ENCODE data around the gene ESRRA. TPM values are rescaled to one million over a fixed set of nuclear protein-coding genes. Genes with fewer than 3 reads are reported as not detected.

Gene ESRRA
- total RNA-seq, 3 donors from 2014 or later, result 81.5 to 93.4 (median 89.3) TPM

GRCh38 chr11:64267207-64267945 lies 37.9 kb upstream of the ESRRA start:
- Mint-ChIP-seq H3K4me3 (no peak overlapping the region), H3K27me3 (ENCODE audit: low read depth) (no peaks in the 10 kb centered on the region), H3K4me1 (ENCODE audit: low read depth) (peaks cover 14% of the 10 kb centered on the region), H3K36me3 (ENCODE audit: insufficient read depth) (peaks cover 2% of the 10 kb centered on the region), H3K9me3 (no peaks in the 10 kb centered on the region)
- ATAC-seq (no peak), DNase-seq (no peak)

GRCh38 chr11:64268025-64268892 lies 37.1 kb upstream of the ESRRA start:
- Mint-ChIP-seq H3K9me3 (no peaks in the 10 kb centered on the region), H3K4me1 (ENCODE audit: low read depth) (peaks cover 14% of the 10 kb centered on the region), H3K4me3 (peak overlapping the region; percentile 93), H3K36me3 (ENCODE audit: insufficient read depth) (no peaks in the 10 kb centered on the region), H3K27me3 (ENCODE audit: low read depth) (no peaks in the 10 kb centered on the region)
- no peak for ATAC-seq
- DNase-seq, result no peak

DNA sequence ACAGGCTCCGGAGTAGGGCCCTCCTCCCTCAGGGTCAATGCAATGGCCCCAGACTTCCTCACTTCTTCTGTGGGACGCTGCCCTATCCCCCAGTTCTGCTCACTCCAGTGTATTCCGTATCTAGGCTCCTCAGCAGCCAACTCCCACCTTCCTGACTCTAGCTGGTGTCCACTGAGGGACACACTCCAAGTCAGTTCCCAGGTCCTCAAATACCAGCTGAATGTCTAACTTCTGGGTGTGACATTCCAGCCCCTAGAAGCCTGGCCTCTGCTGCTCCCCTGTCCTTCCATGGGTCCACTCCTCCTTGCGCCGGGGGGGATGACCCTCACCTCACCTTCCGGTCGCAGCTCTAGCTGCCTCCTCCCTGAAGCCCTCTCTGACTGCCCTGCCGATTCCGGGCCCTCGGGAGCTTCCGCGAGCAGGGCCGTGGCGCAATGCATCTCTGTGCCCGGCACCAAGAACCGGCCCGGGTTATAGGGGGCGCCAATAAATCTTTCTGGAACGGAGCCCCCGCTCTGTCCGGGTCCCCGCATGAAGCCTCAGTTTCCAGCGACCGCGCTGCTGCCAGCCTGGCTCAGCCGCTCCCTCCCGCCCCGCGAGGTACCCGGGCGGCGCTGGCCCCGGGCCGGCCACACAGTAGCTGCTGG lies 36.3 kb upstream of the ESRRA start:
- no peak for DNase-seq
- H3K4me1 Mint-ChIP-seq (ENCODE audit: low read depth), result peaks cover 14% of the 10 kb centered on the region
- peak overlapping the region; percentile 93 for H3K4me3 Mint-ChIP-seq
- H3K9me3 Mint-ChIP-seq, result no peaks in the 10 kb centered on the region
- H3K36me3 Mint-ChIP-seq (ENCODE audit: insufficient read depth), result no peaks in the 10 kb centered on the region
- ATAC-seq, result peak; percentile 5 to 7
- no peaks in the 10 kb centered on the region for H3K27me3 Mint-ChIP-seq (ENCODE audit: low read depth)

DNA sequence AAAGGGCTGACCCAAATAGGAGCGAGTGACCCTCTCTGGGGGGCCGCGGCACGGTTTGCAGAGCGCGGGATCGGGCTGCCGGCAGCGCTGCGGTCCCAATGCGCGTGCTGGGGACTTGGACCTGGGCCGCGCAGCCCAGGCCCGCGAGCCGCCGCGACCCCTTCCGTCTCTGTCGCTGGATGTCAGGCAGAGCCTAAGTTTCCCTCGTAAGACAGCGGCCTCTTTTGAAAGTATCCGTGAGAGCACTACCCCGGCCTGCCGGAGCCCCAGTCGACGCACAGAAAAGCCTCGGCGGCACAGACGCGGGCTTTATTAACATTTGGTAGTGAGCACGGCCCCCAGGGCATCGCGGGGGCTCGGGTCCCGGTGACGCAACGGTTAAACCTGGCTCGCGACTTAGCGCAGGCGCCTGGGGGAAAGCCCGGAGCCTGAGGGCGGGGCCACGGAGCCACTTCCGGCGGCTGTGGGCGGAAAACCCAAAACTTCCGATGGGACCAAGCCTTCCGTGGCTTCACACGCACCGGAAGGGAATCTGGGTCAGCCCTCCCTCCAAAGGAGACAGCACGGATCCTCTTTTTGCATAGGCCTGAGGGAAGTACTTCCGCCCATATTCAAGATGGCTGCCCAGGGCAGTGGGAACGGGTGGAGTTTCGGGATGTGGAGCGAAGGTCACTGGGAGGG lies 35.6 kb upstream of the ESRRA start:
- H3K4me1 Mint-ChIP-seq (ENCODE audit: low read depth), result peaks cover 14% of the 10 kb centered on the region
- ATAC-seq, result peak; percentile 83 to 85
- peak; percentile 97 for DNase-seq
- H3K27me3 Mint-ChIP-seq (ENCODE audit: low read depth), result no peaks in the 10 kb centered on the region
- no peaks in the 10 kb centered on the region for H3K9me3 Mint-ChIP-seq
- H3K36me3 Mint-ChIP-seq (ENCODE audit: insufficient read depth), result no peaks in the 10 kb centered on the region
- peak overlapping the region; percentile 93 for H3K4me3 Mint-ChIP-seq

DNA sequence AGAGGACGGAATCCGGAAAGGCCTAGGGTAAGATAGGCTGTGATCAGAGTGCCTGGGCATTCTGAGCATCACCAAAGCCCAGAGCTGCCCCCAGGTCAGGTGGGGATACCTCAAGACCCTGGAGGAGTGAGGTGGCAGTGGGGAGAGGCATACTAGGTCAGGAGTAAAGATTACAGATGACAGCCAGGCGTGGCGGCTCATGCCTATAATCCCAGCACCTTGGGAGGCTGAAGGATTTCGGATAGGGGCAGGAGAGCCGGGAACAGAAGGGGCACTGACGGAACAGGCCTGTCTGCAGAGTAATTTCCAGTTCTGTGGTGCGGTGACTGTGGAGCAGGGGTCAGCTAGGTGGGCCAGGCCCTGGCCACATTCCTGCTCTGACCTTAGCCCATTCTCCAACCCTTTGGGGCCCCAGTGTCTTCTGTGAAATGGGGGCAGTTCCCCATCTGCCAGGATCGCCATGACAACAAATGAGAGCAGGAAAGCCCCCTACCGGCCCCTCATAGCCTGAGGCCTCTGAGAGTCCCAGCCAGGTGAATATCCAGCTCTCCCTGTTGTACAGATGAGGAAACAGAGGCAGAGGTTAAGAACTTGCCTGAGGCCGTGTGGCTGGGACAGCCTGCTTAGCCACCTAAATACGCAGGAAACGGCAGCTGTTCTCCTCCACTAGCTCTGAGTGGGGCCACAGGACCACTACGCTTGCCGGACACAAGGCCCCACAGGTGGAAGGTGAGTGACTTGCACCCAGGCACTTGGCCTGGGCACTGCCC lies 30.1 kb upstream of the ESRRA start:
- H3K27me3 Mint-ChIP-seq (ENCODE audit: low read depth), result no peaks in the 10 kb centered on the region
- no peaks in the 10 kb centered on the region for H3K9me3 Mint-ChIP-seq
- H3K36me3 Mint-ChIP-seq (ENCODE audit: insufficient read depth), result peaks cover 4% of the 10 kb centered on the region
- ATAC-seq (no peak), DNase-seq (no peak)
- peaks cover 3% of the 10 kb centered on the region for H3K4me1 Mint-ChIP-seq (ENCODE audit: low read depth)
- no peak overlapping the region for H3K4me3 Mint-ChIP-seq

- DNase-seq, result no peak
- no peak for ATAC-seq
- Mint-ChIP-seq H3K4me1 (ENCODE audit: low read depth) (peaks cover 2% of the 10 kb centered on the region), H3K9me3 (no peaks in the 10 kb centered on the region), H3K36me3 (ENCODE audit: insufficient read depth) (peaks cover 4% of the 10 kb centered on the region), H3K4me3 (no peak overlapping the region), H3K27me3 (ENCODE audit: low read depth) (no peaks in the 10 kb centered on the region)
These were observed 29.5 kb upstream of the ESRRA start for GRCh38 chr11:64275841-64276240.

DNA sequence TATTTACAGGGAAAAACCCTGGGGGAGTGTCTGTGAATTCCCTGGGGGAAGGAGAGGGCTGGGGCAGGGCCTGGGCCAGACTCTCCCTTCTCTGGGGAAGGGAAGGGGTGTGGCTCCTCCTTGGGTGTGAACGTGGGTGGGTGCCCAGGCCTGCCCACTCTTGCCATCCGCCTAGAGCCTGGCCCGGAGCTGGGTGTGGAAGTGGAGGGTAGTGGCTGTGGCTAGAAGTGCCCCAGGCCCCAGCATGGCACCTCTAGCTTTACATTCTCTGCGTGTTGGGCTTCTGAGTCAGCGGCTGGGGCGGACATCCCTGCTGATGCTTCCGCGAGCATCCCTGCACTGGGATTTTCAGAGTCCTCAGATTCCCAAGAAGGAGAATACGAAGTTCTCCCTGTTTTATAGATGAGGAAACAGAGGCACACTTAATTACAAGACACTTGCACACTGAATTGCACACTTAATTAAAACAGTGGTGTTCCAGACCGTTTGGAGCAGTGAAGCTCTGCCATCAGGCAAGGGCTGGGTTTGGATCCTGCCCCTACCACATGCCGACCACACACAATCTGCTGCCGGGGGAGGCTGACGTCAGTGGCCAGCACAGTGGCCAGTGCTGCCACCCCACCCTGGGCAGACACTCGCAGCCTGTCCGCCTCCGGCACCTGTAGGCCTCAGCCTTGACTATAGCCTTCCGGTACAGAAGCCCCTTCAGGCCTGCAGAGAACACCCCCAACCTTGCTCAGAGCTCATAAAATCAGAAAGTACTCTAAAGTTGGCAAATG lies 28.5 kb upstream of the ESRRA start:
- H3K27me3 Mint-ChIP-seq (ENCODE audit: low read depth), result no peaks in the 10 kb centered on the region
- DNase-seq, result no peak
- peaks cover 5% of the 10 kb centered on the region for H3K4me1 Mint-ChIP-seq (ENCODE audit: low read depth)
- ATAC-seq, result no peak
- H3K36me3 Mint-ChIP-seq (ENCODE audit: insufficient read depth), result peaks cover 10% of the 10 kb centered on the region
- H3K4me3 Mint-ChIP-seq, result no peak overlapping the region
- H3K9me3 Mint-ChIP-seq, result no peaks in the 10 kb centered on the region

GRCh38 chr11:64278576-64279190 lies 26.6 kb upstream of the ESRRA start:
- Mint-ChIP-seq H3K4me3 (no peak overlapping the region), H3K4me1 (ENCODE audit: low read depth) (peaks cover 9% of the 10 kb centered on the region), H3K27me3 (ENCODE audit: low read depth) (no peaks in the 10 kb centered on the region), H3K36me3 (ENCODE audit: insufficient read depth) (peaks cover 10% of the 10 kb centered on the region), H3K9me3 (no peaks in the 10 kb centered on the region)
- DNase-seq (no peak), ATAC-seq (no peak)

- ATAC-seq, result no peak
- Mint-ChIP-seq H3K36me3 (ENCODE audit: insufficient read depth) (peaks cover 10% of the 10 kb centered on the region), H3K27me3 (ENCODE audit: low read depth) (no peaks in the 10 kb centered on the region), H3K4me3 (no peak overlapping the region), H3K9me3 (no peaks in the 10 kb centered on the region), H3K4me1 (ENCODE audit: low read depth) (peaks cover 14% of the 10 kb centered on the region)
- no peak for DNase-seq
These were observed 23.2 kb upstream of the ESRRA start for GRCh38 chr11:64281957-64282770.

DNA sequence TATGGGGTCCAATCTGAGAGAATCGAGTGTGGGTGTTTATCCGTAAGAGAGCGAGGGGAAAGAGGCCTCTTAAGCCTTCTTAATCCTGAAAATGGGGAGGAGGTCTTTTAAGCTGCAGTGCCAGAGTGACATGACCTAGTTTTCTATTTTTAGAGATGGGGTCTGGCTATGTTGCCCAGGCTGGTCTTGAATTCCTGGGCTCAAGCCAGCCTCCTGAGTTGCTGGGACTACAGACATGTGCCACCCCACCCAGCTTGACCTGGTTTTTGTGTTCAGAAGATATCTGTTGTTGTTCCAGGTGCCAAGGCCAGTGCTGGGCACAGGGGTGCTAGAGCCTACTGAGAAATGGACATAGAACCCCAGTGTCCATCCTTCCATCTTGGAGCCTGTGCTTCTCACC lies 22.2 kb upstream of the ESRRA start:
- H3K4me1 Mint-ChIP-seq (ENCODE audit: low read depth), result peaks cover 14% of the 10 kb centered on the region
- H3K36me3 Mint-ChIP-seq (ENCODE audit: insufficient read depth), result peaks cover 10% of the 10 kb centered on the region
- DNase-seq, result no peak
- H3K4me3 Mint-ChIP-seq, result peak overlapping the region; percentile 49
- H3K9me3 Mint-ChIP-seq, result no peaks in the 10 kb centered on the region
- no peak for ATAC-seq
- no peaks in the 10 kb centered on the region for H3K27me3 Mint-ChIP-seq (ENCODE audit: low read depth)

- no peaks in the 10 kb centered on the region for H3K27me3 Mint-ChIP-seq (ENCODE audit: low read depth)
- peak; percentile 87 for DNase-seq
- peak; percentile 86 to 87 for ATAC-seq
- peaks cover 6% of the 10 kb centered on the region for H3K36me3 Mint-ChIP-seq (ENCODE audit: insufficient read depth)
- H3K9me3 Mint-ChIP-seq, result no peaks in the 10 kb centered on the region
- H3K4me3 Mint-ChIP-seq, result peak within 1 kb of the TSS; percentile 85
- H3K4me1 Mint-ChIP-seq (ENCODE audit: low read depth), result peaks cover 14% of the 10 kb centered on the region
These were observed 21.0 kb upstream of the ESRRA start, which contains the start of gene BAD for GRCh38 chr11:64284048-64284961. BAD (minus strand) TSS chr11:64284665; CDS start chr11:64284368, 297 bp downstream.
